GM21528 (cell line): ENCODE results near the gene RPL13.

Source experiments
- ATAC-seq: cut with Tn5 transposase; IDR thresholded peaks from one replicate; pipeline ENCODE4 v1.9.1; 2021; ENCODE audit warnings: mild to moderate bottlenecking, moderate library complexity; ENCODE audit not compliant: unreplicated experiment, low FRiP score

Gene RPL13

GRCh38 chr16:89613231-89613953 lies 52.9 kb downstream of the RPL13 start, which contains the start of gene DPEP1:
Gene DPEP1 (plus strand): TSS chr16:89613642. CDS start chr16:89630411, 16,769 bp downstream.
- ATAC-seq: no peak

GRCh38 chr16:89613954-89614459 lies 53.5 kb downstream of the RPL13 start:
- no peak for ATAC-seq
